Ishikawa (cell line): Measurements from ENCODE around the gene TAGLN2.

Experiments used
- CEBPB ChIP-seq: IDR thresholded peaks from 2 replicates; pipeline ENCODE4 v1.6.1; 2012
- CREB1 ChIP-seq: IDR thresholded peaks from 2 replicates; pipeline ENCODE4 v1.6.1; 2012; ENCODE audit warnings: low read depth
- EGR1 ChIP-seq: IDR thresholded peaks from 2 replicates; pipeline ENCODE4 v1.6.1; 2012
- EP300 ChIP-seq: IDR thresholded peaks from 2 replicates; pipeline ENCODE4 v1.6.1; 2012; ENCODE audit warnings: borderline replicate concordance
- FOXM1 ChIP-seq: IDR thresholded peaks from 2 replicates; pipeline ENCODE4 v1.6.1; 2012; ENCODE audit warnings: low read depth, borderline replicate concordance
- MAX ChIP-seq: IDR thresholded peaks from 2 replicates; pipeline ENCODE4 v1.6.1; 2012
- NFIC ChIP-seq: IDR thresholded peaks from 2 replicates; pipeline ENCODE4 v1.6.1; 2012
- RAD21 ChIP-seq: IDR thresholded peaks from 2 replicates; pipeline ENCODE4 v1.6.1; 2012; ENCODE audit warnings: low read depth
- REST ChIP-seq: IDR thresholded peaks from 2 replicates; pipeline ENCODE4 v1.6.1; 2012; ENCODE audit warnings: low read depth, mild to moderate bottlenecking
- TAF1 ChIP-seq: IDR thresholded peaks from 2 replicates; pipeline ENCODE4 v1.6.1; 2012; ENCODE audit warnings: low read depth, mild to moderate bottlenecking
- TCF12 ChIP-seq: IDR thresholded peaks from 2 replicates; pipeline ENCODE4 v1.6.1; 2012; ENCODE audit warnings: low read depth
- TEAD4 ChIP-seq: IDR thresholded peaks from 2 replicates; pipeline ENCODE4 v1.6.1; 2012
- USF1 ChIP-seq: IDR thresholded peaks from 2 replicates; pipeline ENCODE4 v1.6.1; 2012
- YY1 ChIP-seq: IDR thresholded peaks from 2 replicates; pipeline ENCODE4 v1.6.1; 2012; ENCODE audit warnings: low read depth
- ZBTB7A ChIP-seq: IDR thresholded peaks from 2 replicates; pipeline ENCODE4 v1.6.1; 2012; ENCODE audit warnings: low read depth

Gene TAGLN2

GRCh38 chr1:159889202-159889601, 36.1 kb downstream of the TAGLN2 start:
- TF ChIP-seq TEAD4 (no peak), CREB1 (no peak), ZBTB7A (no peak), REST (no peak), CEBPB (no peak), TAF1 (no peak), FOXM1 (no peak), RAD21 (no peak), EGR1 (no peak), TCF12 (no peak), YY1 (no peak), MAX (no peak), NFIC (no peak)

GRCh38 chr1:159884296-159884695, 41.0 kb downstream of the TAGLN2 start:
- TF ChIP-seq CREB1 (no peak), ZBTB7A (no peak), REST (no peak), YY1 (no peak), MAX (no peak), RAD21 (no peak), NFIC (no peak), FOXM1 (no peak), EP300 (no peak), EGR1 (no peak)

- TF ChIP-seq FOXM1 (no peak), EGR1 (no peak), MAX (no peak), RAD21 (no peak), NFIC (no peak), ZBTB7A (no peak), TAF1 (no peak), CREB1 (no peak), CEBPB (no peak), REST (no peak), USF1 (no peak), TCF12 (no peak), TEAD4 (no peak), EP300 (no peak), YY1 (no peak)
These were observed 42.2 kb downstream of the TAGLN2 start for GRCh38 chr1:159883134-159883533.

- TF ChIP-seq EGR1 (no peak), RAD21 (no peak), TCF12 (no peak), MAX (no peak), ZBTB7A (no peak), USF1 (no peak), YY1 (no peak), TAF1 (no peak), CEBPB (no peak), FOXM1 (no peak), EP300 (no peak), CREB1 (no peak), REST (no peak), NFIC (no peak), TEAD4 (no peak)
These were observed 42.8 kb downstream of the TAGLN2 start for GRCh38 chr1:159882527-159882862.
